Endothelial cell of umbilical vein (primary cell): ENCODE data around the gene OPCML. TPM values are rescaled to one million over a fixed set of nuclear protein-coding genes. Genes with fewer than 3 reads are reported as not detected.

Source experiments
- BruUV-seq: library from RNA; stranded (reverse); fragments of 400-500 nt; replicated peaks from 2 replicates; lab custom pipeline; 2021; lab: Mats Ljungman, UMichigan
- CTCF ChIA-PET: fragments of 300-600, 350-600 bp; sonication (Branson Sonifier 250); formaldehyde crosslinking; loops from one replicate; lab custom pipeline; 2021; ENCODE audit warnings: antibody characterized with exemption, inconsistent platforms; lab: Charles Lee
- POLR2A ChIA-PET: fragments of 300-600, 350-600 bp; sonication (Branson Sonifier 250); formaldehyde crosslinking; loops from one replicate; lab custom pipeline; 2021; ENCODE audit warnings: antibody characterized with exemption, inconsistent platforms; lab: Charles Lee
- DNase-seq: peaks from one replicate; pipeline ENCODE4 v3.0.0-alpha.2; 2011; ENCODE audit warnings: low read depth, low spot score
- FAIRE-seq: peaks from 2 replicates; lab custom pipeline; 2011; peaks lifted over from hg19 to GRCh38; lab: Jason Lieb, UNC
- H2AFZ ChIP-seq: 2 replicates; pipeline ENCODE4 v1.6.0; 2012; ENCODE audit warnings: low read depth, low read length, control low read depth, inconsistent platforms
- H3K27ac ChIP-seq: 2 replicates; pipeline ENCODE4 v1.5.1; 2011; ENCODE audit warnings: low read depth, mild to moderate bottlenecking, control low read depth, low read length, moderate library complexity; ENCODE audit not compliant: insufficient read depth
- H3K27me3 ChIP-seq, 2 experiments: 2 replicates each; pipeline versions ENCODE4 v1.6.0 to v1.6.1; 2011; ENCODE audit warnings: low read length in 2 of 2, mixed read lengths in 1 of 2; ENCODE audit not compliant: control insufficient read depth in 2 of 2, insufficient read depth in 2 of 2
- H3K36me3 ChIP-seq, 2 experiments: 2 replicates in 1 of 2; 3 replicates in 1 of 2; pipeline ENCODE4 v1.5.1; 2011; ENCODE audit warnings: low read length in 2 of 2, mild to moderate bottlenecking in 1 of 2, moderate library complexity in 1 of 2; ENCODE audit not compliant: control insufficient read depth in 2 of 2, insufficient read depth in 2 of 2; ENCODE audit errors: extremely low read depth in 1 of 2
- H3K4me1 ChIP-seq: 3 replicates; pipeline ENCODE4 v1.5.1; 2011; ENCODE audit warnings: mild to moderate bottlenecking, low read length; ENCODE audit not compliant: control insufficient read depth, insufficient read depth; ENCODE audit errors: extremely low read depth
- H3K4me2 ChIP-seq: 2 replicates; pipeline ENCODE4 v1.6.1; 2011; ENCODE audit warnings: low read length, control low read depth, mixed read lengths; ENCODE audit not compliant: insufficient read depth
- H3K4me3 ChIP-seq, 3 experiments: fragments of 200-600 bp in 1 of 3; sonication (generic), shearing (Covaris generic) in 1 of 3; replicated peaks in 1 of 3; 2 replicates each; pipeline ENCODE4 v1.5.1; 2011 to 2016; ENCODE audit warnings: control low read depth in 3 of 3, low read length in 3 of 3, mild to moderate bottlenecking in 2 of 3, inconsistent platforms in 1 of 3, low read depth in 1 of 3, moderate library complexity in 1 of 3; ENCODE audit not compliant: insufficient read depth in 1 of 3
- H3K79me2 ChIP-seq: 2 replicates; pipeline ENCODE4 v1.6.0; 2012; ENCODE audit warnings: low read length, inconsistent platforms; ENCODE audit not compliant: control insufficient read depth, insufficient read depth
- H3K9ac ChIP-seq: replicated peaks from 2 replicates; pipeline ENCODE3; 2011; ENCODE audit warnings: low read length, control low read depth; ENCODE audit not compliant: insufficient read depth; ENCODE audit errors: extremely low read depth
- H3K9me1 ChIP-seq: replicated peaks from 3 replicates; pipeline ENCODE4 v1.6.0; 2011; ENCODE audit warnings: mild to moderate bottlenecking, low read length; ENCODE audit not compliant: control insufficient read depth, insufficient read depth; ENCODE audit errors: extremely low read depth
- H3K9me3 ChIP-seq: replicated peaks from 2 replicates; pipeline ENCODE4 v1.5.1; 2012; ENCODE audit warnings: low read length, inconsistent platforms; ENCODE audit not compliant: control insufficient read depth, insufficient read depth
- H4K20me1 ChIP-seq: replicated peaks from 2 replicates; pipeline ENCODE3; 2011; ENCODE audit warnings: mild to moderate bottlenecking, low read length; ENCODE audit not compliant: control insufficient read depth, insufficient read depth; ENCODE audit errors: extremely low read depth
- CTCF ChIP-seq, 2 donors: IDR thresholded peaks; 1 replicate in 1 of 2; 2 replicates in 1 of 2; pipeline ENCODE4 v1.5.1; 2011; ENCODE audit warnings: low read length in 2 of 2, mild to moderate bottlenecking in 2 of 2, moderate library complexity in 2 of 2, control low read depth in 1 of 2, inconsistent platforms in 1 of 2, low read depth in 1 of 2; ENCODE audit not compliant: insufficient read depth in 1 of 2; ENCODE audit errors: extremely low read depth in 1 of 2
- EZH2 ChIP-seq: IDR thresholded peaks from 2 replicates; pipeline ENCODE4 v1.6.1; 2012; ENCODE audit warnings: borderline replicate concordance, low read depth, mild to moderate bottlenecking, moderate library complexity, low read length, inconsistent platforms; ENCODE audit not compliant: severe bottlenecking
- FOS ChIP-seq: IDR thresholded peaks from 2 replicates; pipeline ENCODE4 v1.6.1; 2011; ENCODE audit warnings: mild to moderate bottlenecking, low read length, moderate library complexity, borderline replicate concordance; ENCODE audit not compliant: insufficient read depth
- GATA2 ChIP-seq: IDR thresholded peaks from 2 replicates; pipeline ENCODE4 v1.7.0; 2011; ENCODE audit warnings: low read depth, mild to moderate bottlenecking, moderate library complexity, mixed read lengths, low read length; ENCODE audit not compliant: insufficient read length, insufficient read depth
- JUN ChIP-seq: IDR thresholded peaks from 2 replicates; pipeline ENCODE4 v1.6.1; 2011; ENCODE audit warnings: borderline replicate concordance, low read depth; ENCODE audit not compliant: insufficient read length, insufficient read depth
- MAX ChIP-seq: IDR thresholded peaks from 2 replicates; pipeline ENCODE4 v1.6.1; 2011; ENCODE audit not compliant: insufficient read depth, insufficient read length
- MYC ChIP-seq: IDR thresholded peaks from one replicate; pipeline ENCODE4 v1.6.1; 2011; ENCODE audit warnings: mild to moderate bottlenecking, low read depth, low read length
- POLR2A ChIP-seq: IDR thresholded peaks from 2 replicates; pipeline ENCODE4 v1.6.1; 2012; ENCODE audit warnings: low read depth, mild to moderate bottlenecking, control low read depth, low read length
- POLR2AphosphoS5 ChIP-seq: IDR thresholded peaks from 2 replicates; pipeline ENCODE4 v1.6.1; 2012; ENCODE audit warnings: low read depth, mild to moderate bottlenecking, control low read depth, low read length, moderate library complexity; ENCODE audit not compliant: insufficient read depth
- dilution Hi-C: fragments of 300-500 bp; cut with MboI; formaldehyde crosslinking; loops from one replicate; pipeline ENCODE4 v1.15.0; 2019; ENCODE audit warnings: low sequenced_read_pairs; ENCODE audit not compliant: extremely low pct_ligation_motif_present
- intact Hi-C: fragments of 100-400 bp; cut with micrococcal nuclease; formaldehyde crosslinking; loops from one replicate; pipeline ENCODE4 v1.10.0; 2022
- polyA plus RNA-seq, 4 experiments: library from polyadenylated mRNA; depleted of rRNA in 3 of 4; stranded (reverse) in 3 of 4; unstranded in 1 of 4; fragments of >200 nt; gene quantifications; 2 replicates each; pipeline versions ENCODE4 v1.2.1 to v1.2.3, GENCODE V29; 2011 to 2012; ENCODE audit warnings: missing spikeins in 1 of 4
- total RNA-seq: library from RNA; stranded (reverse); gene quantifications from 2 replicates; pipeline ENCODE4 v1.2.3, GENCODE V29; 2021

OPCML gene
- total and polyA plus RNA-seq, 2 donors (not counting 3 experiments of a cell fraction or from before 2014, with no cell fraction given) = not detected

- dilution Hi-C loops (no loop called here), intact Hi-C loops (no loop called here)
- Histone ChIP-seq H3K4me1 (no peaks in the 10 kb centered on the region), H3K9me1 (no peaks in the 10 kb centered on the region), H3K4me2 (no peak overlapping the region), H4K20me1 (no peaks in the 10 kb centered on the region), H2AFZ (no peak overlapping the region), H3K27me3 (no peaks in the 10 kb centered on the region), H3K4me3 (no peak overlapping the region), H3K9ac (no peak overlapping the region), H3K79me2 (no peaks in the 10 kb centered on the region), H3K36me3 (no peaks in the 10 kb centered on the region), H3K27ac (no peak overlapping the region), H3K9me3 (peaks cover 8% of the 10 kb centered on the region)
- BruUV-seq = no TSS peak
- TF ChIP-seq GATA2 = no peak
- TF ChIP-seq MAX = no peak
- no peak for TF ChIP-seq EZH2
- no peak for TF ChIP-seq JUN
- no peak for TF ChIP-seq MYC
- no peak for TF ChIP-seq POLR2AphosphoS5
- no peak for TF ChIP-seq POLR2A
- TF ChIP-seq FOS = no peak
- no peak for TF ChIP-seq CTCF (IDR thresholded peaks at IDR 0.05; ENCODE audit: extremely low read depth in 1 of 2, insufficient read depth in 1 of 2, low read depth in 1 of 2, low read length in 2 of 2)
- FAIRE-seq (no peak), DNase-seq (no peak)
- ChIA-PET POLR2A (no interaction called here), CTCF (no interaction called here)
Measured at GRCh38 chr11:133271871-133272776, 260.2 kb downstream of the OPCML start.
